ENCODE measurements around the gene CATSPERB.

The CATSPERB gene

DNA sequence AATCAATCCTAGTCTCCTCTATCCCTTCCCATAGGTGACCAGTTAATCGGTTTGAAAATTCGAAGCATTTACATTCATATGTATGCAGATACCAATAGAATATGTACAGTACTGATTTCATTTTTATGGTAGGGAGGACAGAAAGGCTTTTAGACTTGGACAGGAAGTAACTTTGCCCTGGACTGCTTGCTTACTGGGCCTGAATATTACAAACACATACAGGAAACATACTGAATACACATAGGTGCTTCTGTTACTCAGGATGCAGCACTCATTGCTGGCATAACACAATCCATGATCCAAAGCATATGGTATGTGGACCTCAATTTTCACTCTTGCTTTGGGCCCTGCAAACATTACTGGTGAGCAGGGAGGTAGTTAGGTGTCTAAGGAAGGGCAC lies 71.1 kb downstream of the CATSPERB start:
- no peak for DNase-seq (ENCODE audit: low read depth)
- no peak overlapping the region for H3K4me3 ChIP-seq (ENCODE audit: control insufficient read depth, low read depth, low read length)
- TF ChIP-seq, protein P1, sequence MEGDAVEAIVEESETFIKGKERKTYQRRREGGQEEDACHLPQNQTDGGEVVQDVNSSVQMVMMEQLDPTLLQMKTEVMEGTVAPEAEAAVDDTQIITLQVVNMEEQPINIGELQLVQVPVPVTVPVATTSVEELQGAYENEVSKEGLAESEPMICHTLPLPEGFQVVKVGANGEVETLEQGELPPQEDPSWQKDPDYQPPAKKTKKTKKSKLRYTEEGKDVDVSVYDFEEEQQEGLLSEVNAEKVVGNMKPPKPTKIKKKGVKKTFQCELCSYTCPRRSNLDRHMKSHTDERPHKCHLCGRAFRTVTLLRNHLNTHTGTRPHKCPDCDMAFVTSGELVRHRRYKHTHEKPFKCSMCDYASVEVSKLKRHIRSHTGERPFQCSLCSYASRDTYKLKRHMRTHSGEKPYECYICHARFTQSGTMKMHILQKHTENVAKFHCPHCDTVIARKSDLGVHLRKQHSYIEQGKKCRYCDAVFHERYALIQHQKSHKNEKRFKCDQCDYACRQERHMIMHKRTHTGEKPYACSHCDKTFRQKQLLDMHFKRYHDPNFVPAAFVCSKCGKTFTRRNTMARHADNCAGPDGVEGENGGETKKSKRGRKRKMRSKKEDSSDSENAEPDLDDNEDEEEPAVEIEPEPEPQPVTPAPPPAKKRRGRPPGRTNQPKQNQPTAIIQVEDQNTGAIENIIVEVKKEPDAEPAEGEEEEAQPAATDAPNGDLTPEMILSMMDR (IDR thresholded peaks at IDR 0.05; ENCODE audit: control insufficient read depth, insufficient read depth, low read depth, low read length, missing control alignments): no peak

DNA sequence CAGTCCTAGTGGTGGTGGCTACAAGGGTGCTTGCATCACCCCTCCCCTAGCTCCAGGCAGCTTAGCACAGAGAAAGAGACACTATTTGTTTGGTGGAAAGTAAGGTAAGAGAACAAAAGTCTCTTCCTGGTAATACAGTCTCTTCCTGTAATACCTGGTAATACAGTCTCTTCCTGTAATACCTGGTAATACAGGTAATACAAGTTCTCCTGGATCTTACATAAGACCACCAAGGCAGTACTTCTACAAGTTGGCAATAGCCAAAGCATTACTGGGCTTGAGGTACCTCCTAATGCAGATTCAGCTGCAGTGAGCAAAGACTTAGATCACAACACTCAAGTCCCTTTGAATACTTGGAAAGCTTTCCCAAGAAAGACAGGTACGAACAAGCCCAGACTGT lies 77.0 kb downstream of the CATSPERB start:
- DNase-seq (ENCODE audit: low read depth): no peak

DNA sequence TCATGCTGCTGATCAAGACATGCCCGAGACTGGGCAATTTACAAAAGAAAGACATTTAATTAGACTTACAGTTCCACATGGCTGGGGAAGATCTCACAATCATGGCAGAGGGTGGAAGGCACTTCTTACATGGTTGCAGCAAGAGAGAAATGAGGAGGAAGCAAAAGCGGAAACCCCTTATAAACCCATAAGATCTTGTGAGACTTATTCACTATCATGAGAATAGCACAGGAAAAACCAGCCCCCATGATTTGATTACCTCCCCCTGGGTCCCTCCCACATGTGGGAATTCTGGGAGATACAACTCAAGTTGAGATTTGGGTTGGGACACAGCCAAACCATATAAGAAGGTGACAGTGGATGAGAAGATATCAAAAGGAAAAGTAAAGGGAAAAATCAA lies 78.4 kb downstream of the CATSPERB start:
- TF ChIP-seq, protein P1 (IDR thresholded peaks at IDR 0.05; ENCODE audit: control insufficient read depth, insufficient read depth, low read depth, low read length, missing control alignments): no peak
- no peak for DNase-seq (ENCODE audit: low read depth)
- no peak overlapping the region for H3K4me3 ChIP-seq (ENCODE audit: control insufficient read depth, low read depth, low read length)

More for the DNA sequence above, 77.0 kb downstream of the CATSPERB start:
- TF ChIP-seq, protein P1 (IDR thresholded peaks at IDR 0.05; ENCODE audit: control insufficient read depth, insufficient read depth, low read depth, low read length, missing control alignments): no peak
- no peak overlapping the region for H3K4me3 ChIP-seq (ENCODE audit: control insufficient read depth, low read depth, low read length)

DNA sequence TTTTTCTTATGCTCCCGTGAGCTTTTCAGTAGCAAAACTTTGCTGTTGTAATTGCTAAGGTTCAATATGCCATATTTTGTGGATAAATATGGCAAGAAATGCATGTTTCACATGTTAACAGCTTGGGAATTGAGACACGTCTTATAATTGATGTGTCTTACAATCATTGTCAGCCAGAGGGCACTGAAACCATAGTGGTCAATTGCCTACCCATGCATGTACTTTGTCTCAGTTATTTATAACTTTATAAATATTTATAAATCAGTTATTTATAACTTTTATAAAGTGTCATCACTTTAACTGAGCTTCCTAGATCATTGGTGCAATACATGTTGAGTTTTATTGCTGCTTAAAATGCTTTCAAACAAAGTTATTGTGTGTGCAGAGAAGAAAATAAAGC lies 82.0 kb downstream of the CATSPERB start:
- DNase-seq (ENCODE audit: low read depth): peak; percentile 11
- TF ChIP-seq, protein P1 (IDR thresholded peaks at IDR 0.05; ENCODE audit: control insufficient read depth, insufficient read depth, low read depth, low read length, missing control alignments): peak; percentile 23

DNA sequence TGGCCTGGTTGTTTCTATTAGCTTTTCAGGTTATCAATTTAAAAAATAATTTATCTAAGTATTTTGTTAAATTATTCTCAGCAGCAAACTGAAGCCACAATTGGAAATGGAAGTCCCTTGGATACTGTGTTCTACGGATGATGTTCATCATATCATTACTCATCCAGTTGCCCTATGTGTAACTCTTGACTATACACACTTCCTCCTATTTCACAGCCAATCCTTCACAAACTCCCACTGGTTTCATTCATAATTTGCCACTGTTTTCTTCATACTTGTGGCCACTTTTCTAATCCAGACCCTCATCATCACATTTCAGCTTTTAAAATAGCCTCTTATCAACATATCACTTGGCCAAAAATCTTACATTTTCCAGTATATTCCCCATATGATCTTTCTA lies 84.0 kb downstream of the CATSPERB start:
- DNase-seq (ENCODE audit: low read depth): no peak
- TF ChIP-seq, protein P1 (IDR thresholded peaks at IDR 0.05; ENCODE audit: control insufficient read depth, insufficient read depth, low read depth, low read length, missing control alignments): no peak
- H3K4me3 ChIP-seq (ENCODE audit: control insufficient read depth, low read depth, low read length): no peak overlapping the region

More for the DNA sequence above, 82.0 kb downstream of the CATSPERB start:
- no peak overlapping the region for H3K4me3 ChIP-seq (ENCODE audit: control insufficient read depth, low read depth, low read length)

DNA sequence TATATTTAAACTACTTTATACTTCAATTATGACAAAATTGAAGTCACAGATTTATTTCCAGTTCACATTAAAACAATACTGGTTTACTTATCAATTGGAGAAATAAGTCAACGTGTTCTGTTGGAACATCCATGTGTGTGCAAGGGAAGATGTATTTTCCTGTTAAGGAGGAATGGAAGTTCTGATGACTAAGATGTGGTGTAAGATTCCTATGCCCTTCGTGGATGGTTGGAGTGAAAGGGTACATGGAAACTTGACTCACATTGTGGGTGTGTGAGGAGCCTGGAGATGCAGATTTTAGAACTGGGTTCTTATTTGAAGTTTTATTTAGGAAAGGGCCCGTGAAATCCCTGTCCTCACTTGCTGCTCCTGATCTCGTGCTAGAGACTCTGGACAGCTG lies 95.3 kb downstream of the CATSPERB start:
- TF ChIP-seq, protein P1 (IDR thresholded peaks at IDR 0.05; ENCODE audit: control insufficient read depth, insufficient read depth, low read depth, low read length, missing control alignments): no peak
- no peak for DNase-seq (ENCODE audit: low read depth)
- no peak overlapping the region for H3K4me3 ChIP-seq (ENCODE audit: control insufficient read depth, low read depth, low read length)

DNA sequence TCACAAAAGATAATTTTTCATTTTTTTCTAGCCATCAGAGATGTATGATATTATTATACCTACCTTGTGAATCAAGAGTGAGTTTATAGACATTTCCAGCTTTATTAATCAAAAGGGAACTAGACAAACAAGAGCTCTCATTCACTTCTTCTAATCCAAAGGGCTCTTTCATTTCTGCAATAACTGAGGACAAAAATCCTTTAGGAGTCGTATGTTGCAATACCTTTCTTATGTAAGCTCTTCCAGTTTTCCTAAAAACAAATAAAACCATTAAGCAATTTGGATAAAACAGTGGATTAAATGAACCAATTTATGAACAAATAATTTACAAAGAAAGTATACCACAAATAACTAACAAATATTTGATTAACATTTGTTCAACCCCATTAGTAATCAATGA lies 107.1 kb downstream of the CATSPERB start:
- TF ChIP-seq, protein P1 (IDR thresholded peaks at IDR 0.05; ENCODE audit: control insufficient read depth, insufficient read depth, low read depth, low read length, missing control alignments): no peak
- DNase-seq (ENCODE audit: low read depth): no peak
- H3K4me3 ChIP-seq (ENCODE audit: control insufficient read depth, low read depth, low read length): no peak overlapping the region

All from AG09309 (cell line).